Measurements from ENCODE around the gene ZNRF2.

GRCh38 chr7:30281263-30281662 is 3.1 kb upstream of the ZNRF2 start:
- TF ChIP-seq EZH2 (optimal IDR thresholded peaks at IDR 0.05; ENCODE audit: low read depth, low read length) (no peak), CTCF (IDR thresholded peaks at IDR 0.05; ENCODE audit: low read length) (no peak), EZH2phosphoT487 (IDR thresholded peaks at IDR 0.05; ENCODE audit: low read length) (no peak)
